NOMO-1 (cell line): Measurements from ENCODE around the gene RNGTT.
"Not testable (repeated sequence)": the region's sequence is repeated elsewhere in the genome, so short reads cannot be mapped to it uniquely, and the experiment has no call there.

ENCODE experiments used
- DNase-seq, 2 experiments: peaks; one replicate each; lab custom pipeline; 2025; ENCODE audit not compliant: unreplicated experiment in 2 of 2; lab: John Stamatoyannopoulos, UW

The RNGTT gene

GRCh38 chr6:88963139-88964090 lies at the start of gene RNGTT:
Gene RNGTT (minus strand): TSS chr6:88963618. CDS start chr6:88963409, 209 bp downstream.
- DNase-seq = peak; percentile 97 to 98

DNA sequence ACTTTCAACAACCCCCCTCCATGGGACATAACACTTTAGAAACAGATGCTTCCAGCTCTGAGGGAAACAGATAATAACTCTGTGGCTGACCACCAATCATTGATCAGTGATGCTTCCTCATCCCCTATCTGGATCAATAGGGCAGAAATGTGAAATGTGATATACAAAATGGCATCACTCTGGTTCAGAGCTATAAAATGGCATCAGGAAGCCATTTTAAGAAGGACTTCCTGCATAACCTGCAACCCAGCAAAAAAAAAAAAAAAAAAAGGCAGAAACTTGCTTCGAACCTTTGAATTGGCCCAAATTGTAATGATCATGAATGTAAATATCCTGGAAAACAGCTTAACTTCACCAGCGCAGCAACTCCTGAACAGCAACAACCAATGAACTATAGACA lies 48.0 kb upstream of the RNGTT start:
- DNase-seq = no peak

GRCh38 chr6:89010825-89011224 lies 47.4 kb upstream of the RNGTT start:
- no peak for DNase-seq

GRCh38 chr6:89009624-89010059 lies 46.2 kb upstream of the RNGTT start:
- DNase-seq = peak; percentile 66 to 82

- DNase-seq = no peak
These were observed 45.5 kb upstream of the RNGTT start for GRCh38 chr6:89008815-89009374.

GRCh38 chr6:89008001-89008814 lies 44.8 kb upstream of the RNGTT start:
- peak; percentile 32 to 70 for DNase-seq

GRCh38 chr6:89007209-89008000 lies 44.0 kb upstream of the RNGTT start:
- no peak for DNase-seq

GRCh38 chr6:89002523-89002922 lies 39.1 kb upstream of the RNGTT start:
- no peak for DNase-seq

DNA sequence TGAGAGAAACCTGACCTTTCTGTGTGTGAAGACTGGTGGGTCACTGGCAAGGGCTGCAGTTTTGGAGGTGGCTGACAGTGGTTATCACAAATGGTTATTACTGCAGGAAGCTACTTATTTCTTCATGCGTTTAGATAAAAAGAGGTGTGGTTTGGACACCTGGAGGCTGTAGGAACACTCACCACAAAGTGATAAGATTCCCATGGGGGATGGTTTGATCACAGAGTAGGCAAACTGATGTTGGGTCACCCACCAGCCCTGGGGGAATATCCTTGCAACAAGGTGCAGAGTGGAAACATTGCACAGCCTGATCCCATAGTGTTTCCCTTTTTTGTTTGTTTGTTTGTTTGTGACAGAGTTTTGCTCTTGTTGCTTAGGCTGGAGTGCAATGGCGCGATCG lies 33.9 kb upstream of the RNGTT start:
- DNase-seq = no peak

GRCh38 chr6:88992741-88993552 lies 29.5 kb upstream of the RNGTT start:
- peak in 1 of 2 experiments; percentile 38 for DNase-seq

- DNase-seq = no peak
These were observed 25.8 kb upstream of the RNGTT start for GRCh38 chr6:88989215-88989614.

DNA sequence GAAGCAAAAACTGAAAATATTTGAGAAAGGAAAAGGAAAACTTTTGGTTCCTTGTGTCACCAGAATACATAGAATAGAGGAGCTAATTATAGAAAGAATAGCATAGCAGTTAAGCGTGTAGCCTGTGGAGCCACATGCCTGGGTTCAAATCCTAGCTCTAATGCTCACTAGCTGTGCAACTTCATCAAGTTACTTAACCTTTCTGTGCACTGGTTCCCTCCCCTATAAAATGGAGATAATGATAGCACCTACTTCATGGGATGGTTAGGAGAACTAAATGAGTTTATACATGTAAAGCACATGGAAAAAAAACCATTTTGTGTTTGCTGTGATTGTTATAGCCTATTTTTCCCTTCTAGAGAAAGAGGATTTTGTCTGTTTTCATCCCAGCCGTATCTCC lies 24.5 kb upstream of the RNGTT start:
- DNase-seq = no peak

- no peak for DNase-seq
These were observed 22.5 kb upstream of the RNGTT start for GRCh38 chr6:88985901-88986300.

DNA sequence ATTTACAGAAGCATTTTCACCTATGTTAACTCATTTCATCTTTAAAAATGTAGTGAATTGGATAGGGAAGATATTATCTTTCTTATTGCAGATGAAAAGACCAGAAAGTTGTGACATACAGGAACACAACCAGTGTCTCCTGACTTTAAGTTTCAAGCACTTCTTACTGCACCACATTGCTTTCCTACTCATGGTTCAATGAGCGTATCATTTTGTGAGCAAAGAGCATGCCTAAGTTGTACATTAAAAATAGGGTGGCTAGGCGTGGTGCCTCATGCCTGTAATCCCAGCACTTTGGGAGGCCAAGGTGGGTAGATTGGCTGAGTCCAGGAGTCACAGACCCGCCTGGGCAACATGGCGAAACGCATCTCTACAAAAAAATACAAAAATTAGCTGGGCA lies 21.2 kb upstream of the RNGTT start:
- no peak for DNase-seq

DNA sequence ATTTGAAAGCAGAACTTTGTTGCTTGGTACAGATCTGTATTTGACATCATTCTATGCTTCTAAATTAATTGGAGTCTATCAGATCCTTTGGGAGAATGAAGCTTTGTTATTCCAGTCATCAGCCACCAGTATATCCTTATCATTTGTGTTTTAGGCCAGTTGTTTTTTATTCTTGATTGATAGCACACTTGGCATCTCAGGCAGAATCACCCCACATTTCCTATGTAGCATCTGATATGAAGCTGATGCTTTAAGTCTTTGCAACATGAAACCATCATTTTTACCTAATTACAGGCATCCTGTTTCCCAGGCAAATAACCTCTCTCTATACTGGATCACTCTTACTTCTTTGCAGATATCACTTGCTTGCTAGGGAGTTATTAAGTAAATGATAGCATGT lies 20.7 kb upstream of the RNGTT start:
- DNase-seq = no peak

DNA sequence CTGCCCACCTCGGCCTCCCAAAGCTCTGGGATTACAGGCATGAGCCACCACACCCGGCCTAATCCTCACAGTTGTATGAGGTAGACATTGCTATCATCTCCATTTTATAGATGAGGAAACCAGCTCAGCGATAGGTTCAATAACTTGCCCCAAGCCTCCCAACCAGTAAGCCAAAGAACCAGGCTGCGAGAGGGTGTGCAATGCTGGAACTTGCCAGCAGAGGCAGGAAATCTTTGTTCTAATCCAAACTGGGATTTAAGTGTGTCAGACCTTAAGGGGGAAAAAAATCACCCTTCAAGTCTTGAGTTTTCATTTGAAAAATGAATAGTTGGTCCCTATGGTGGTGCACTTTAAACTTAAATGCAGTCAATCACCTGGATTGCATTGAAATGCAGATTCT lies 20.1 kb upstream of the RNGTT start:
- DNase-seq = peak; percentile 15 to 23

DNA sequence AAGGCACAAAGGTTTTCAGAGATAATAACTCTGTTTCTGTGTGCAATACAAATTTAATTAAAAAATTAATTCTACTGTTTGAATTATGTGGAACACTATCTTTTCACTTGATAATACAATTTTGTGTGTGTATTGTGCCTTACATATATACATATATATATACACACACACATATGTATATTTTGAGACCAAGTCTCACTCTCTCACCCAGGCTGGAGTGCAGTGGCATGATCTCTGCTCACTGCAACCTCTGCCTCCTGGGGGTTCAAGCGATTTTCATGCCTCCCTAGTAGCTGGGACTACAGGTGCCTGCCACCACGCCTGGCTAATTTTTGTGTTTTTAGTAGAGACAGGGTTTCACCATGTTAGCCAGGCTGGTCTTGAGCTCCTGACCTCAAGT lies 19.7 kb upstream of the RNGTT start:
- not testable (repeated sequence) for DNase-seq

DNA sequence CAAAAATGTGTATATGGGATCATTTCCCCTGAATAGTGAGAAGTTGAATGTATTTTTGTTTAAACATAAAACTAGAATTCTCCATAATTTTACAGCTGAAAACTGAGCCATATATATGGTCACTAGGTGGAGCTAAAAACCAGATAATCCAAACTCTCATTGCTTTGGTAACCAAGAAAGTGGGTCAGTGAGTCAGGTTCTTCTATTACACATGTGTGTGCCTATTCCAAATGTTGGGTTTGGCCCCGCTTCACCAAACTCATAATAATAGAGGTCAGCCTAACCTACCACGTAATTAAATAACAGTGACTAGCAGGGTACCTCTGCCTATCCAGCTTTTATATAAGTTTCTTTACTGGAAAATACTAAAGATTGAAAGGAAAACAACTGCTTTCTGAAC lies 19.3 kb upstream of the RNGTT start:
- peak in 1 of 2 experiments; percentile 73 for DNase-seq

GRCh38 chr6:88975369-88975768 lies 12.0 kb upstream of the RNGTT start:
- DNase-seq = no peak
